Spleen (tissue), 7 donors: Measurements from ENCODE around the gene LRMDA.

ENCODE experiments used
- CTCF ChIP-seq, 11 experiments: fragments of 200-600 bp in 7 of 11; fragments of 450-650 bp in 4 of 11; sonication (generic) in 4 of 11; IDR thresholded peaks in 8 of 11; conservative IDR thresholded peaks in 3 of 11; 1 replicate in 7 of 11; 2 replicates in 4 of 11; pipeline versions ENCODE4 v1.4.0 to v1.8.0; 2016 to 2021; ENCODE audit warnings: antibody characterized with exemption in 11 of 11, inconsistent platforms in 4 of 11, mild to moderate bottlenecking in 1 of 11
- POLR2AphosphoS5 ChIP-seq, 3 donors: sonication (generic); formaldehyde crosslinking; IDR thresholded peaks; one replicate each; pipeline ENCODE4 v1.5.1; 2017; ENCODE audit warnings: antibody characterized with exemption in 3 of 3
- donor health status: DM: no; HTN: no; CAD: no; lungs with moderate emphysema.
- donor health status: DM: no; HTN: no; CAD: no.
- donor health status: DM: no; HTN: no; CAD: no.

- TF ChIP-seq CTCF (IDR thresholded peaks at IDR 0.05 in 8 of 11, conservative IDR thresholded peaks at IDR 0.05 in 3 of 11): no peak
- TF ChIP-seq POLR2AphosphoS5 (IDR thresholded peaks at IDR 0.05): no peak
Observed at GRCh38 chr10:76080991-76081390, 649.6 kb downstream of the LRMDA start.
